ENCODE data around the gene ACTRT3.

GRCh38 chr3:169739067-169739466, 30.3 kb downstream of the ACTRT3 start:
- TF ChIP-seq CTCF (IDR thresholded peaks at IDR 0.05; ENCODE audit: extremely low read depth in 1 of 2, insufficient read depth in 1 of 2, low read depth in 1 of 2, low read length in 2 of 2) (no peak), POLR2A (IDR thresholded peaks at IDR 0.05; ENCODE audit: low read depth, low read length) (no peak), MYC (IDR thresholded peaks at IDR 0.05; ENCODE audit: low read depth, low read length) (no peak), JUN (IDR thresholded peaks at IDR 0.05; ENCODE audit: borderline replicate concordance, insufficient read depth, insufficient read length, low read depth) (no peak)
